ENCODE results near the gene NRCAM.

DNA sequence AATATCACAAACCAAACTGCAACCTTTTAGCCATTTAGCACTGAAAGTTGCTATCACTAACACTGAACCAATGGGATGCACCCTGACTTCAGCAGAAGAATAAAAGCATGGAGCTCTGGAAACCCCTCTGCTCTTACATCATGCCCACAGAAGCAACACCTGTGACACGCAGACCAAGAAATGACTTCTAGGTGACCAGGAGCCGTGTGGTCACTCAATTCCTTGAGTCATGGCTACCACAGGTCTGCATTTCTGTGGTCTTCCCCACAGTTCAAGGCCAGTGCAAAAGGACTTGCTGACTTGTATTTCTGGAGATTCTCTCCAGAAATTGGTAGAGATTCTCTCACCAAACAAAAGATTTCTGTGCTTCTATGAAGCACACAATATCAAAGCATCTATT, 38.3 kb downstream of the NRCAM start:
- TF ChIP-seq CTCF (IDR thresholded peaks at IDR 0.05) = no peak
- no peak for TF ChIP-seq POLR2A (IDR thresholded peaks at IDR 0.05)

Measured in lower leg skin (tissue), 3 donors.